NCI-H187 treated with DMSO at 0.1 percent for 48 hours (cell line): Measurements from ENCODE around the gene NECTIN4.
A peak's percentile ranks its signal among the peaks of the same experiment; 100 is the strongest.

ENCODE experiments used
- DNase-seq: peaks from one replicate; lab custom pipeline; 2025; lab: John Stamatoyannopoulos, UW

The NECTIN4 gene

GRCh38 chr1:161111527-161111926 lies 22.2 kb upstream of the NECTIN4 start:
- DNase-seq, result no peak

GRCh38 chr1:161111117-161111516 lies 21.8 kb upstream of the NECTIN4 start:
- DNase-seq, result no peak

GRCh38 chr1:161106431-161106830 lies 17.1 kb upstream of the NECTIN4 start:
- no peak for DNase-seq

GRCh38 chr1:161100556-161100955 lies 11.2 kb upstream of the NECTIN4 start:
- DNase-seq, result no peak

- DNase-seq, result no peak
These were observed 9.9 kb upstream of the NECTIN4 start for GRCh38 chr1:161099090-161099802.

- DNase-seq, result peak; percentile 92
These were observed 9.1 kb upstream of the NECTIN4 start, which contains the start of gene KLHDC9 for GRCh38 chr1:161098210-161099068. Gene KLHDC9 (plus strand): TSS chr1:161098361. CDS start chr1:161098536, 175 bp downstream.

GRCh38 chr1:161096530-161096929 lies 7.2 kb upstream of the NECTIN4 start:
- no peak for DNase-seq

GRCh38 chr1:161096015-161096414 lies 6.7 kb upstream of the NECTIN4 start:
- no peak for DNase-seq

GRCh38 chr1:161095230-161095629 lies 5.9 kb upstream of the NECTIN4 start:
- DNase-seq, result no peak

- no peak for DNase-seq
These were observed 5.1 kb upstream of the NECTIN4 start for GRCh38 chr1:161094481-161094880.

- DNase-seq, result no peak
These were observed 3.3 kb upstream of the NECTIN4 start for GRCh38 chr1:161092621-161093028.

GRCh38 chr1:161091796-161092507 lies 2.6 kb upstream of the NECTIN4 start:
- DNase-seq, result no peak

- no peak for DNase-seq
These were observed 1.7 kb upstream of the NECTIN4 start for GRCh38 chr1:161091093-161091492.

GRCh38 chr1:161090617-161091016 lies 1.3 kb upstream of the NECTIN4 start:
- DNase-seq, result no peak

GRCh38 chr1:161089938-161090337 lies 580 bp upstream of the NECTIN4 start:
- no peak for DNase-seq

GRCh38 chr1:161088587-161089110 lies 709 bp downstream of the NECTIN4 start:
- DNase-seq, result no peak

GRCh38 chr1:161086457-161086856 lies 2.9 kb downstream of the NECTIN4 start:
- no peak for DNase-seq

- DNase-seq, result no peak
These were observed 4.2 kb downstream of the NECTIN4 start for GRCh38 chr1:161085165-161085564.

- DNase-seq, result no peak
These were observed 4.8 kb downstream of the NECTIN4 start for GRCh38 chr1:161084597-161084988.

- DNase-seq, result no peak
These were observed 5.4 kb downstream of the NECTIN4 start for GRCh38 chr1:161083748-161084596.

GRCh38 chr1:161082996-161083747 lies 6.2 kb downstream of the NECTIN4 start:
- no peak for DNase-seq
